GM20000 (cell line): Measurements from ENCODE around the gene SELENOO.

Experiments used
- DNase-seq: peaks from one replicate; pipeline ENCODE4 v3.0.0; 2012; ENCODE audit warnings: low spot score
- CTCF ChIP-seq: IDR thresholded peaks from 2 replicates; pipeline ENCODE4 v1.5.1; 2012; ENCODE audit warnings: mild to moderate bottlenecking, control low read depth; ENCODE audit errors: extremely low read depth, missing control alignments

The SELENOO gene

GRCh38 chr22:50194037-50194805 lies 6.6 kb upstream of the SELENOO start:
- TF ChIP-seq CTCF: no peak
- no peak for DNase-seq

GRCh38 chr22:50196256-50196655 lies 4.6 kb upstream of the SELENOO start:
- DNase-seq: no peak
- TF ChIP-seq CTCF: no peak

- no peak for DNase-seq
- no peak for TF ChIP-seq CTCF
These were observed 3.6 kb upstream of the SELENOO start for GRCh38 chr22:50197000-50197800.

- DNase-seq: no peak
- no peak for TF ChIP-seq CTCF
These were observed 2.8 kb upstream of the SELENOO start for GRCh38 chr22:50197856-50198623.

- TF ChIP-seq CTCF: no peak
- DNase-seq: no peak
These were observed 2.2 kb upstream of the SELENOO start for GRCh38 chr22:50198624-50199017.

- TF ChIP-seq CTCF: no peak
- no peak for DNase-seq
These were observed 1.5 kb upstream of the SELENOO start for GRCh38 chr22:50199251-50199721.
